ENCODE data around the gene FHIT. TPM values are rescaled to one million over a fixed set of nuclear protein-coding genes. Genes with fewer than 3 reads are reported as not detected.

FHIT gene
- polyA plus RNA-seq, 1 of the 3 experiments (the other 2 are of a cell fraction): 0.41 TPM

- Histone ChIP-seq H3K27me3 (ENCODE audit: insufficient read depth) (no peaks in the 10 kb centered on the region), H3K9me3 (no peaks in the 10 kb centered on the region), H3K4me3 (ENCODE audit: low read depth in 2 of 2, low read length in 1 of 2) (no peak overlapping the region), H3K9me2 (no peaks in the 10 kb centered on the region), H3K36me3 (replicated peaks in 1 of 2; ENCODE audit: control insufficient read depth in 1 of 2, insufficient read depth in 2 of 2, low read length in 1 of 2) (no peaks in the 10 kb centered on the region), H4K20me1 (ENCODE audit: insufficient read depth) (no peaks in the 10 kb centered on the region), H3K9ac (no peak overlapping the region), H3K4me2 (no peak overlapping the region), H3K4me1 (ENCODE audit: control insufficient read depth in 1 of 2, insufficient read depth in 2 of 2, low read depth in 1 of 2, low read length in 1 of 2) (no peaks in the 10 kb centered on the region; a peak in 1 of 4 replicates), H3K79me2 (ENCODE audit: insufficient read depth) (no peaks in the 10 kb centered on the region), H2AFZ (ENCODE audit: low read depth) (no peak overlapping the region), H3F3A (replicated peaks; ENCODE audit: insufficient read depth) (no peaks in the 10 kb centered on the region), H3K27ac (ENCODE audit: low read depth in 2 of 2, low read length in 1 of 2) (no peak overlapping the region)
- TF ChIP-seq, protein P1, sequence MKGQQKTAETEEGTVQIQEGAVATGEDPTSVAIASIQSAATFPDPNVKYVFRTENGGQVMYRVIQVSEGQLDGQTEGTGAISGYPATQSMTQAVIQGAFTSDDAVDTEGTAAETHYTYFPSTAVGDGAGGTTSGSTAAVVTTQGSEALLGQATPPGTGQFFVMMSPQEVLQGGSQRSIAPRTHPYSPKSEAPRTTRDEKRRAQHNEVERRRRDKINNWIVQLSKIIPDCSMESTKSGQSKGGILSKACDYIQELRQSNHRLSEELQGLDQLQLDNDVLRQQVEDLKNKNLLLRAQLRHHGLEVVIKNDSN (IDR thresholded peaks at IDR 0.05; ENCODE audit: borderline replicate concordance, low read depth): no peak
- TF ChIP-seq IRF3 (IDR thresholded peaks at IDR 0.05; ENCODE audit: low read depth, low read length) (no peak), GATA2 (CRISPR knock-in tag; IDR thresholded peaks at IDR 0.05) (no peak), JUND (IDR thresholded peaks at IDR 0.05) (no peak), ELF1 (IDR thresholded peaks at IDR 0.05) (no peak), GABPA (IDR thresholded peaks at IDR 0.05; ENCODE audit: low read depth) (no peak), MXI1 (IDR thresholded peaks at IDR 0.05; ENCODE audit: low read depth, low read length) (no peak), ZBTB33 (IDR thresholded peaks at IDR 0.05; ENCODE audit: borderline replicate concordance, low read depth) (no peak), CHD2 (IDR thresholded peaks at IDR 0.05; ENCODE audit: low read length, partially characterized antibody) (no peak), TEAD4 (IDR thresholded peaks at IDR 0.05; ENCODE audit: borderline replicate concordance, insufficient read depth) (no peak), RAD21 (IDR thresholded peaks at IDR 0.05; ENCODE audit: low read length) (no peak), NFIC (IDR thresholded peaks at IDR 0.05; ENCODE audit: borderline replicate concordance) (no peak)
- TF ChIP-seq, protein P2, sequence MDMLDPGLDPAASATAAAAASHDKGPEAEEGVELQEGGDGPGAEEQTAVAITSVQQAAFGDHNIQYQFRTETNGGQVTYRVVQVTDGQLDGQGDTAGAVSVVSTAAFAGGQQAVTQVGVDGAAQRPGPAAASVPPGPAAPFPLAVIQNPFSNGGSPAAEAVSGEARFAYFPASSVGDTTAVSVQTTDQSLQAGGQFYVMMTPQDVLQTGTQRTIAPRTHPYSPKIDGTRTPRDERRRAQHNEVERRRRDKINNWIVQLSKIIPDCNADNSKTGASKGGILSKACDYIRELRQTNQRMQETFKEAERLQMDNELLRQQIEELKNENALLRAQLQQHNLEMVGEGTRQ (IDR thresholded peaks at IDR 0.05; ENCODE audit: borderline replicate concordance, low read depth, low read length): no peak
- WGBS (ENCODE audit: low lambda C conversion rate): 46% methylated on average over 2 of the region's 2 CpGs
- ChIA-PET CTCF (no interaction called here), POLR2A (no interaction called here)
- DNase-seq: no peak
These were observed 1255.2 kb downstream of the FHIT start for GRCh38 chr3:59996056-59996455.

DNA sequence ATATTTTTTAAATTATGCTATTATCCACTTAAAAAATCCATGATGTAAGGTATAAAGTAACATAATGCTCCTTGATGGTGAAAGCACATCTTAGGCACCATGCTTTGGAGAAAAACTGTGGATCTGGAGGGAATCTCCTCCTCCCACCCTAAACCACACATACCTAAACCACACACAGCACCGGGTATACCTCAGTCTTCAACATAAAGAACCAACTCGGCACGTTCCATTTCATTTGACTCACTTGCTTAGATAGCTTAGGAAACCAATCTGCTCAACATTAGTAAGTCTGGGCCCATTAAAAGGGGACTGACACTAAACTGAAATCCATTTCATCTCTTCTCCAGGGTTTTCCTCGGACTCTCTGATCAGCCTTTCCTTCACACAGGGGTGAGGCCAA lies 1255.7 kb downstream of the FHIT start:
- no peaks in the 10 kb centered on the region; a peak in 1 of 4 replicates for H3K4me1 ChIP-seq (ENCODE audit: control insufficient read depth in 1 of 2, insufficient read depth in 2 of 2, low read depth in 1 of 2, low read length in 1 of 2)
- H3K27ac ChIP-seq (ENCODE audit: low read depth in 2 of 2, low read length in 1 of 2): no peak overlapping the region
- TF ChIP-seq SIN3A (IDR thresholded peaks at IDR 0.05; ENCODE audit: borderline replicate concordance, low read depth, low read length): no peak
- 59% methylated on average over 4 of the region's 4 CpGs for WGBS (ENCODE audit: low lambda C conversion rate)
- H3K9ac ChIP-seq: no peak overlapping the region
- no peaks in the 10 kb centered on the region for H3K9me3 ChIP-seq
- no peaks in the 10 kb centered on the region for H3F3A ChIP-seq (replicated peaks; ENCODE audit: insufficient read depth)
- POLR2A ChIA-PET: no interaction called here
- H3K9me2 ChIP-seq: no peaks in the 10 kb centered on the region
- no peaks in the 10 kb centered on the region for H3K27me3 ChIP-seq (ENCODE audit: insufficient read depth)
- no peak overlapping the region for H2AFZ ChIP-seq (ENCODE audit: low read depth)
- H3K36me3 ChIP-seq (replicated peaks in 1 of 2; ENCODE audit: control insufficient read depth in 1 of 2, insufficient read depth in 2 of 2, low read length in 1 of 2): no peaks in the 10 kb centered on the region
- H3K79me2 ChIP-seq (ENCODE audit: insufficient read depth): no peaks in the 10 kb centered on the region
- H3K4me2 ChIP-seq: no peak overlapping the region
- CTCF ChIA-PET: interaction anchor here (1.2 kb wide), 1 partner anchor 14 kb away, joined by 4 read pairs; no protein-coding TSS in a partner anchor
- no peaks in the 10 kb centered on the region for H4K20me1 ChIP-seq (ENCODE audit: insufficient read depth)
- no peak overlapping the region for H3K4me3 ChIP-seq (ENCODE audit: low read depth in 2 of 2, low read length in 1 of 2)
- DNase-seq: no peak
